ENCODE measurements around the gene CAMK1D. TPM values are rescaled to one million over a fixed set of nuclear protein-coding genes. Genes with fewer than 3 reads are reported as not detected.

CAMK1D gene
- total RNA-seq, 1 experiment from 2014 or later = 6.3 TPM

DNA sequence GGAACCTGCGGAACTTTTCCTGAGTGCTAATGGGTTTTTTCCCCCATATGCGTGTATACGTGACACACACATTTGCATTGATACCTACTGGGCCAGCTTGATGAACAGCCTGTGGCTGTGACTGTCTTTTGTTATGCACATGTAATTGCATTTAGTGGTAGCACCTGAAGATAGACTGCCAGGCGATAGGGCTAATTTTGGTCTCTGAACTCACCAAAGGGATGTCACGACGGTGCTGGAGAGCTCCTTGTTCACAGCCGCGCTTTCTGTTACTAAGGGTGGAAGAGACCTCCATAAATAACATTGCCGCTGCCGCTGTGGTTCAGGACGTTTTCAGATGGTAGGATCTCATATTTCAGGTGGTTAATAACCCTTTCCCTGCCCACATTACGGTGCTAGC lies 133.2 kb downstream of the CAMK1D start:
- Histone ChIP-seq H2BK120ac (ENCODE audit: low read depth, low read length, poor library complexity, severe bottlenecking) (no peak overlapping the region), H3T11ph (ENCODE audit: low read length) (no peak overlapping the region), H3K9me3 (ENCODE audit: control insufficient read depth, low read depth, low read length) (no peaks in the 10 kb centered on the region), H2AFZ (ENCODE audit: low read length) (no peak overlapping the region), H3K9ac (ENCODE audit: extremely low read depth, insufficient read length, low read length) (no peak overlapping the region), H3K79me1 (ENCODE audit: insufficient read depth, low read depth, low read length, poor library complexity, severe bottlenecking) (no peaks in the 10 kb centered on the region), H2BK15ac (ENCODE audit: low read depth, low read length) (no peak overlapping the region), H3K4ac (ENCODE audit: low read depth, low read length) (no peak overlapping the region), H2BK20ac (ENCODE audit: low read depth, low read length, poor library complexity, severe bottlenecking) (no peak overlapping the region), H4K20me1 (ENCODE audit: control insufficient read depth, insufficient read depth, insufficient read length) (no peaks in the 10 kb centered on the region), H3K23me2 (ENCODE audit: insufficient read length, low read depth, low read length, poor library complexity, severe bottlenecking) (no peaks in the 10 kb centered on the region), H3K79me2 (ENCODE audit: insufficient read depth, low read length) (no peaks in the 10 kb centered on the region), H4K91ac (ENCODE audit: insufficient read length, low read depth, low read length) (no peak overlapping the region), H3K18ac (ENCODE audit: insufficient read length, low read depth, low read length) (no peak overlapping the region), H4K8ac (replicated peaks; ENCODE audit: insufficient read length, low read depth, low read length) (no peak overlapping the region), H3K14ac (ENCODE audit: insufficient read depth, low read length) (no peak overlapping the region), H2BK12ac (ENCODE audit: insufficient read length, low read depth, low read length) (no peak overlapping the region), H3K4me1 (ENCODE audit: insufficient read depth, low read length) (peaks cover 5% of the 10 kb centered on the region; the same call in 1 of the 2 replicates), H3K4me2 (ENCODE audit: insufficient read depth, insufficient read length, low read length) (peak overlapping the region; percentile 37), H3K27me3 (ENCODE audit: insufficient read depth, low read length) (no peaks in the 10 kb centered on the region), H3K56ac (ENCODE audit: insufficient read length, low read depth, low read length) (no peak overlapping the region), H2AK5ac (ENCODE audit: insufficient read length, low read length) (no peak overlapping the region), H3K23ac (ENCODE audit: insufficient read length, low read depth, low read length) (no peak overlapping the region), H4K5ac (ENCODE audit: insufficient read length, low read depth, low read length) (no peak overlapping the region), H2BK5ac (ENCODE audit: insufficient read length, low read length) (no peak overlapping the region), H3K27ac (ENCODE audit: insufficient read length, low read depth, low read length) (no peak overlapping the region)
- DNase-seq = peak; percentile 66
- H3K9me3 Mint-ChIP-seq = peaks cover 14% of the 10 kb centered on the region in 2 experiments
- peak overlapping the region in 2 of 3 experiments; percentile 80 to 86; a peak in 5 of 7 replicates for H3K27ac Mint-ChIP-seq
- H3K4me1 Mint-ChIP-seq = peaks cover 29 to 32% of the 10 kb centered on the region in 2 experiments
- WGBS (ENCODE audit: extremely low coverage, insufficient read length, low lambda C conversion rate) = no CpG with 5 or more reads among the region's 12 CpGs
- H3K27me3 Mint-ChIP-seq (ENCODE audit: low read depth) = no peaks in the 10 kb centered on the region
- H3K36me3 Mint-ChIP-seq (ENCODE audit: insufficient read depth in 1 of 3, low read depth in 3 of 3) = peaks cover 6 to 15% (median 7%) of the 10 kb centered on the region in 3 experiments
- peak overlapping the region in 1 of 2 experiments; percentile 38; a peak in 1 of 5 replicates for H3K4me3 Mint-ChIP-seq
- TF ChIP-seq, protein P1, sequence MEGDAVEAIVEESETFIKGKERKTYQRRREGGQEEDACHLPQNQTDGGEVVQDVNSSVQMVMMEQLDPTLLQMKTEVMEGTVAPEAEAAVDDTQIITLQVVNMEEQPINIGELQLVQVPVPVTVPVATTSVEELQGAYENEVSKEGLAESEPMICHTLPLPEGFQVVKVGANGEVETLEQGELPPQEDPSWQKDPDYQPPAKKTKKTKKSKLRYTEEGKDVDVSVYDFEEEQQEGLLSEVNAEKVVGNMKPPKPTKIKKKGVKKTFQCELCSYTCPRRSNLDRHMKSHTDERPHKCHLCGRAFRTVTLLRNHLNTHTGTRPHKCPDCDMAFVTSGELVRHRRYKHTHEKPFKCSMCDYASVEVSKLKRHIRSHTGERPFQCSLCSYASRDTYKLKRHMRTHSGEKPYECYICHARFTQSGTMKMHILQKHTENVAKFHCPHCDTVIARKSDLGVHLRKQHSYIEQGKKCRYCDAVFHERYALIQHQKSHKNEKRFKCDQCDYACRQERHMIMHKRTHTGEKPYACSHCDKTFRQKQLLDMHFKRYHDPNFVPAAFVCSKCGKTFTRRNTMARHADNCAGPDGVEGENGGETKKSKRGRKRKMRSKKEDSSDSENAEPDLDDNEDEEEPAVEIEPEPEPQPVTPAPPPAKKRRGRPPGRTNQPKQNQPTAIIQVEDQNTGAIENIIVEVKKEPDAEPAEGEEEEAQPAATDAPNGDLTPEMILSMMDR (conservative IDR thresholded peaks at IDR 0.05) = no peak

All from H9 (cell line).